C1 segment of cervical spinal cord (tissue), 14 donors: ENCODE measurements around the gene FGD4.
A peak's percentile ranks its signal among the peaks of the same experiment; 100 is the strongest.

ENCODE experiments used
- DNase-seq, 14 donors: peaks; one replicate each; lab custom pipeline; 2025; lab: John Stamatoyannopoulos, UW

FGD4 gene

GRCh38 chr12:32455607-32456071 lies 56.3 kb downstream of the FGD4 start:
- DNase-seq: peak in 2 of 14 donors; percentile 9 to 22

- DNase-seq: no peak
These were observed 58.1 kb downstream of the FGD4 start for GRCh38 chr12:32457251-32458025.

GRCh38 chr12:32460638-32461037 lies 61.3 kb downstream of the FGD4 start:
- DNase-seq: no peak

- no peak for DNase-seq
These were observed 63.5 kb downstream of the FGD4 start for GRCh38 chr12:32462908-32463307.

- no peak for DNase-seq
These were observed 66.8 kb downstream of the FGD4 start for GRCh38 chr12:32466187-32466586.

- no peak for DNase-seq
These were observed 67.8 kb downstream of the FGD4 start for GRCh38 chr12:32466986-32467711.

- no peak for DNase-seq
These were observed 68.9 kb downstream of the FGD4 start for GRCh38 chr12:32467959-32468863.

GRCh38 chr12:32470936-32471470 lies 71.6 kb downstream of the FGD4 start:
- DNase-seq: no peak

- DNase-seq: no peak
These were observed 72.2 kb downstream of the FGD4 start for GRCh38 chr12:32471591-32472001.

- no peak for DNase-seq
These were observed 76.4 kb downstream of the FGD4 start for GRCh38 chr12:32475724-32476123.

GRCh38 chr12:32476446-32476845 lies 77.1 kb downstream of the FGD4 start:
- no peak for DNase-seq

GRCh38 chr12:32477714-32478113 lies 78.4 kb downstream of the FGD4 start:
- DNase-seq: no peak

- no peak for DNase-seq
These were observed 78.8 kb downstream of the FGD4 start for GRCh38 chr12:32478166-32478565.

- DNase-seq: no peak
These were observed 79.7 kb downstream of the FGD4 start for GRCh38 chr12:32478858-32479725.

- no peak for DNase-seq
These were observed 82.9 kb downstream of the FGD4 start for GRCh38 chr12:32482226-32482625.

GRCh38 chr12:32483499-32483898 lies 84.1 kb downstream of the FGD4 start:
- DNase-seq: peak in 1 of 14 donors; percentile 16

- no peak for DNase-seq
These were observed 84.6 kb downstream of the FGD4 start for GRCh38 chr12:32483993-32484392.

GRCh38 chr12:32486158-32486557 lies 86.8 kb downstream of the FGD4 start:
- DNase-seq: no peak

- no peak for DNase-seq
These were observed 88.8 kb downstream of the FGD4 start for GRCh38 chr12:32488132-32488531.

- DNase-seq: no peak
These were observed 89.7 kb downstream of the FGD4 start for GRCh38 chr12:32489070-32489469.

GRCh38 chr12:32490801-32491200 lies 91.4 kb downstream of the FGD4 start:
- DNase-seq: no peak
